ENCODE results near the gene KRTAP5-5. TPM values are rescaled to one million over a fixed set of nuclear protein-coding genes. Genes with fewer than 3 reads are reported as not detected.

The KRTAP5-5 gene
- total RNA-seq, 1 experiment from 2014 or later = not detected

DNA sequence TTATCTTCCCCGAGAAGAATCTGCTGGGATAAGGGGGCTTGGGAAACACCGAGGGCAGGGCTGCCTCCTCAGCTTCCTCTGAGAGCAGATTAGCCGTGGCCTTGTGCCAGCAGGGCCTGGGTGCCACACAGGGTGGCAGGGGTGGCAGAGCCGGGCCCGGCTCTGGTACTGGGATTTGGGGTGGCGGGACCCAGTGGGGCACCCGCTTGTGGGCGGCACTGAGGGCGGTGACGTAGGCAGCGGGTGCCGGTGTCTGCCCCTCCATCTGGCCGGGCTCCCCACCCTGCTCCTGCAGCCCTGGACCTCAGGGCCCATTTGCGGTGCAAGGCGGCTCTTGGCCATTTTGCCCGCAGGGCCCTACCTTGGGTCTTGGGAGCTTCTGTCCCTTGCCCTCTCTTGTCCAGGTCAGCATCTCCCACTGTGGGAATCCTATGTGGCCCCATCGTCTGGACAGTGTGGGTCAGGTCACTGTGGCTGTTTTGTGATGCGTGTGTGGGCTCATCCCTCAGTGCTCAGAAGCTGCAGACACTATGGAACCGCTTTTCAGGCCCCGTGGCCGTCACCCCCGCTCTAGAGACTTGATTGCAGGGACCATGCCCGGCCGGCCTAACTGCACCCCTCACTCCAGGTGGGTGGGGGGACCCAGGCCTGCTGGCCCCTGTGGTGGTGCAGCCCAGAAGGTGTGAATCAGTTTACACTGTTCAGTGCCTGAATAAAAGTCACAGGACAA, 37.7 kb downstream of the KRTAP5-5 start:
- no peak overlapping the region for H2BK5ac ChIP-seq (ENCODE audit: insufficient read length, low read length)
- TF ChIP-seq, protein P1, sequence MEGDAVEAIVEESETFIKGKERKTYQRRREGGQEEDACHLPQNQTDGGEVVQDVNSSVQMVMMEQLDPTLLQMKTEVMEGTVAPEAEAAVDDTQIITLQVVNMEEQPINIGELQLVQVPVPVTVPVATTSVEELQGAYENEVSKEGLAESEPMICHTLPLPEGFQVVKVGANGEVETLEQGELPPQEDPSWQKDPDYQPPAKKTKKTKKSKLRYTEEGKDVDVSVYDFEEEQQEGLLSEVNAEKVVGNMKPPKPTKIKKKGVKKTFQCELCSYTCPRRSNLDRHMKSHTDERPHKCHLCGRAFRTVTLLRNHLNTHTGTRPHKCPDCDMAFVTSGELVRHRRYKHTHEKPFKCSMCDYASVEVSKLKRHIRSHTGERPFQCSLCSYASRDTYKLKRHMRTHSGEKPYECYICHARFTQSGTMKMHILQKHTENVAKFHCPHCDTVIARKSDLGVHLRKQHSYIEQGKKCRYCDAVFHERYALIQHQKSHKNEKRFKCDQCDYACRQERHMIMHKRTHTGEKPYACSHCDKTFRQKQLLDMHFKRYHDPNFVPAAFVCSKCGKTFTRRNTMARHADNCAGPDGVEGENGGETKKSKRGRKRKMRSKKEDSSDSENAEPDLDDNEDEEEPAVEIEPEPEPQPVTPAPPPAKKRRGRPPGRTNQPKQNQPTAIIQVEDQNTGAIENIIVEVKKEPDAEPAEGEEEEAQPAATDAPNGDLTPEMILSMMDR (conservative IDR thresholded peaks at IDR 0.05) = no peak
- no peaks in the 10 kb centered on the region for H3K4me1 ChIP-seq (ENCODE audit: insufficient read depth, low read length)
- H3K4me3 Mint-ChIP-seq = no peak overlapping the region
- no peak overlapping the region for H2BK15ac ChIP-seq (ENCODE audit: low read depth, low read length)
- no peak overlapping the region for H3K4ac ChIP-seq (ENCODE audit: low read depth, low read length)
- H3K27ac ChIP-seq (ENCODE audit: insufficient read length, low read depth, low read length) = no peak overlapping the region
- no peaks in the 10 kb centered on the region for H3K79me2 ChIP-seq (ENCODE audit: insufficient read depth, low read length)
- no peak overlapping the region for H3T11ph ChIP-seq (ENCODE audit: low read length)
- no peak overlapping the region for H4K91ac ChIP-seq (ENCODE audit: insufficient read length, low read depth, low read length)
- DNase-seq = no peak
- no peak overlapping the region for H3K9ac ChIP-seq (ENCODE audit: extremely low read depth, insufficient read length, low read length)
- no peak overlapping the region for H2BK12ac ChIP-seq (ENCODE audit: insufficient read length, low read depth, low read length)
- no peak overlapping the region for H3K27ac Mint-ChIP-seq
- H3K23ac ChIP-seq (ENCODE audit: insufficient read length, low read depth, low read length) = no peak overlapping the region
- H3K23me2 ChIP-seq (ENCODE audit: insufficient read length, low read depth, low read length, poor library complexity, severe bottlenecking) = no peaks in the 10 kb centered on the region
- no peaks in the 10 kb centered on the region for H3K9me3 Mint-ChIP-seq
- WGBS (ENCODE audit: extremely low coverage, insufficient read length, low lambda C conversion rate) = no CpG with 5 or more reads among the region's 24 CpGs
- no peak overlapping the region for H4K5ac ChIP-seq (ENCODE audit: insufficient read length, low read depth, low read length)
- no peak overlapping the region for H2AFZ ChIP-seq (ENCODE audit: low read length)
- no peaks in the 10 kb centered on the region for H3K79me1 ChIP-seq (ENCODE audit: insufficient read depth, low read depth, low read length, poor library complexity, severe bottlenecking)
- H3K14ac ChIP-seq (ENCODE audit: insufficient read depth, low read length) = no peak overlapping the region
- no peaks in the 10 kb centered on the region for H3K27me3 ChIP-seq (ENCODE audit: insufficient read depth, low read length)
- no peak overlapping the region for H3K18ac ChIP-seq (ENCODE audit: insufficient read length, low read depth, low read length)
- no peaks in the 10 kb centered on the region for H4K20me1 ChIP-seq (ENCODE audit: control insufficient read depth, insufficient read depth, insufficient read length)
- no peak overlapping the region for H2BK120ac ChIP-seq (ENCODE audit: low read depth, low read length, poor library complexity, severe bottlenecking)
- no peaks in the 10 kb centered on the region for H3K9me3 ChIP-seq (ENCODE audit: control insufficient read depth, low read depth, low read length)
- peaks cover 0 to 4% of the 10 kb centered on the region in 2 experiments; a peak in 2 of 4 replicates for H3K4me1 Mint-ChIP-seq
- H2BK20ac ChIP-seq (ENCODE audit: low read depth, low read length, poor library complexity, severe bottlenecking) = no peak overlapping the region
- H4K8ac ChIP-seq (replicated peaks; ENCODE audit: insufficient read length, low read depth, low read length) = no peak overlapping the region
- no peak overlapping the region for H3K56ac ChIP-seq (ENCODE audit: insufficient read length, low read depth, low read length)
- H3K36me3 Mint-ChIP-seq (ENCODE audit: insufficient read depth in 1 of 3, low read depth in 3 of 3) = no peaks in the 10 kb centered on the region
- no peak overlapping the region for H2AK5ac ChIP-seq (ENCODE audit: insufficient read length, low read length)
- H3K27me3 Mint-ChIP-seq (ENCODE audit: low read depth) = peaks cover 49% of the 10 kb centered on the region
- no peak overlapping the region for H3K4me2 ChIP-seq (ENCODE audit: insufficient read depth, insufficient read length, low read length)
